MM.1S (cell line): ENCODE measurements around the gene ZNF804A.

Experiments used
- DNase-seq: peaks from one replicate; pipeline ENCODE4 v3.0.0-alpha.2; 2015
- H2AFZ ChIP-seq: fragments of 300-600 bp; sonication (generic); 2 replicates; pipeline ENCODE4 v1.6.0; 2016; ENCODE audit warnings: antibody characterized with exemption, low read length
- H3F3A ChIP-seq: fragments of 300-600 bp; sonication (generic); 2 replicates; pipeline ENCODE4 v1.6.1; 2016; ENCODE audit warnings: mild to moderate bottlenecking, antibody characterized with exemption, low read length, moderate library complexity, mixed read lengths; ENCODE audit not compliant: insufficient read depth
- H3K27ac ChIP-seq: fragments of 300-600 bp; sonication (generic); 2 replicates; pipeline ENCODE4 v1.5.1; 2016; ENCODE audit warnings: mild to moderate bottlenecking, low read length
- H3K27me3 ChIP-seq: fragments of 300-600 bp; sonication (generic); replicated peaks from 2 replicates; pipeline ENCODE4 v1.6.0; 2016; ENCODE audit warnings: low read length; ENCODE audit not compliant: insufficient read depth
- H3K36me3 ChIP-seq: fragments of 300-600 bp; sonication (generic); replicated peaks from 2 replicates; pipeline ENCODE4 v1.6.1; 2016; ENCODE audit warnings: mild to moderate bottlenecking, low read length, mixed read lengths; ENCODE audit not compliant: insufficient read depth
- H3K4me1 ChIP-seq: fragments of 300-600 bp; sonication (generic); 2 replicates; pipeline ENCODE4 v1.6.1; 2016; ENCODE audit warnings: low read length, mixed read lengths
- H3K4me2 ChIP-seq: fragments of 300-600 bp; sonication (generic); 2 replicates; pipeline ENCODE4 v1.6.0; 2016; ENCODE audit warnings: low read depth, low read length
- H3K4me3 ChIP-seq: fragments of 300-600 bp; sonication (generic); 2 replicates; pipeline ENCODE4 v1.5.1; 2016; ENCODE audit warnings: low read length, mixed read lengths
- H3K79me2 ChIP-seq: fragments of 300-600 bp; sonication (generic); 2 replicates; pipeline ENCODE4 v1.6.1; 2016; ENCODE audit warnings: mixed run types, low read length, mixed read lengths
- H3K9ac ChIP-seq: fragments of 300-600 bp; sonication (generic); 2 replicates; pipeline ENCODE4 v1.6.1; 2016; ENCODE audit warnings: low read length, mixed read lengths
- H3K9me2 ChIP-seq: fragments of 300-600 bp; sonication (generic); replicated peaks from 2 replicates; pipeline ENCODE4 v1.6.1; 2016; ENCODE audit warnings: mild to moderate bottlenecking, low read length, mixed read lengths; ENCODE audit not compliant: insufficient read depth
- H3K9me3 ChIP-seq: fragments of 300-600 bp; sonication (generic); replicated peaks from 2 replicates; pipeline ENCODE4 v1.6.1; 2016; ENCODE audit warnings: mild to moderate bottlenecking, low read length, mixed read lengths; ENCODE audit not compliant: insufficient read depth
- H4K20me1 ChIP-seq: fragments of 300-600 bp; sonication (generic); 2 replicates; pipeline ENCODE4 v1.6.1; 2016; ENCODE audit warnings: mild to moderate bottlenecking, low read length, moderate library complexity, mixed read lengths; ENCODE audit not compliant: insufficient read depth
- CTCF ChIP-seq: fragments of 300-600 bp; sonication (generic); IDR thresholded peaks from 2 replicates; pipeline ENCODE4 v1.5.1; 2016; ENCODE audit warnings: antibody characterized with exemption, low read length, mixed read lengths
- EZH2 ChIP-seq: fragments of 300-600 bp; sonication (generic); optimal IDR thresholded peaks from 2 replicates; pipeline ENCODE3; 2017; ENCODE audit warnings: low read depth, mild to moderate bottlenecking, antibody characterized with exemption, low read length, mixed read lengths
- EZH2phosphoT487 ChIP-seq: fragments of 300-600 bp; sonication (generic); IDR thresholded peaks from 2 replicates; pipeline ENCODE4 v1.6.1; 2018; ENCODE audit warnings: antibody characterized with exemption, low read length

ZNF804A gene

GRCh38 chr2:184628051-184628450 is 29.7 kb downstream of the ZNF804A start:
- no peaks in the 10 kb centered on the region for H3K4me1 ChIP-seq
- no peak overlapping the region for H2AFZ ChIP-seq
- H3K79me2 ChIP-seq = no peaks in the 10 kb centered on the region; the same call in 1 of the 2 replicates
- no peaks in the 10 kb centered on the region for H3K36me3 ChIP-seq
- no peaks in the 10 kb centered on the region for H3F3A ChIP-seq
- no peak overlapping the region for H3K9ac ChIP-seq
- H3K4me3 ChIP-seq = no peak overlapping the region
- no peaks in the 10 kb centered on the region for H3K27me3 ChIP-seq
- TF ChIP-seq CTCF (no peak), EZH2phosphoT487 (no peak), EZH2 (no peak)
- H3K9me2 ChIP-seq = no peaks in the 10 kb centered on the region
- H3K27ac ChIP-seq = no peak overlapping the region
- H3K4me2 ChIP-seq = no peak overlapping the region
- no peaks in the 10 kb centered on the region for H4K20me1 ChIP-seq
- no peak for DNase-seq
- H3K9me3 ChIP-seq = no peaks in the 10 kb centered on the region

DNA sequence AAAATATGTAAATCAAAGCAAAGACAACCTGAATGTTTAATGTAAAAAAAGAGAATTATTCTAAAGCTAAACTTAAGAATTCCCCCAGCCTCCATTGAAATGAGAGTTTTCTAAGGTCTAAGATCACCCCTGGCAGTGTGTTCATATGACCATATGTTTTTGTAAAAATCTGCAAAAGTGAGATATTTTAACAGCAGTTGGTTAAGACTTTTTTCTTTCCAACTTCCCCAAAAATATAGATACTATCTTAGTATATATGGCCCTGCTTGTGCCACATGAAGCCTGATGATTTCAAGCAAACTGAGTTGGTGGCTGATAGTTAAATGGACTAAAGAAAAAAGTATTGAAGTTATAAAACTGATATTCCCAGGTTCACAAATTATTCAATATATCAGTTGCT is 35.4 kb downstream of the ZNF804A start:
- H3K4me2 ChIP-seq = no peak overlapping the region
- H3K27ac ChIP-seq = no peak overlapping the region
- H3F3A ChIP-seq = no peaks in the 10 kb centered on the region
- no peaks in the 10 kb centered on the region for H3K9me2 ChIP-seq
- no peak overlapping the region for H3K4me3 ChIP-seq
- no peaks in the 10 kb centered on the region for H3K36me3 ChIP-seq
- DNase-seq = no peak
- no peaks in the 10 kb centered on the region for H3K9me3 ChIP-seq
- TF ChIP-seq CTCF (no peak), EZH2phosphoT487 (no peak), EZH2 (no peak)
- H4K20me1 ChIP-seq = no peaks in the 10 kb centered on the region
- H3K27me3 ChIP-seq = no peaks in the 10 kb centered on the region
- H2AFZ ChIP-seq = no peak overlapping the region
- no peaks in the 10 kb centered on the region for H3K4me1 ChIP-seq
- no peak overlapping the region for H3K9ac ChIP-seq
- no peaks in the 10 kb centered on the region; the same call in 1 of the 2 replicates for H3K79me2 ChIP-seq

GRCh38 chr2:184637781-184638180 is 39.5 kb downstream of the ZNF804A start:
- H3K9me3 ChIP-seq = no peaks in the 10 kb centered on the region
- no peaks in the 10 kb centered on the region for H3F3A ChIP-seq
- no peaks in the 10 kb centered on the region for H3K27me3 ChIP-seq
- H3K4me3 ChIP-seq = no peak overlapping the region
- H3K4me1 ChIP-seq = no peaks in the 10 kb centered on the region
- no peak overlapping the region for H3K4me2 ChIP-seq
- H4K20me1 ChIP-seq = no peaks in the 10 kb centered on the region
- no peak for DNase-seq
- TF ChIP-seq CTCF (no peak), EZH2phosphoT487 (no peak), EZH2 (no peak)
- no peaks in the 10 kb centered on the region for H3K36me3 ChIP-seq
- no peak overlapping the region for H2AFZ ChIP-seq
- no peak overlapping the region for H3K27ac ChIP-seq
- H3K9ac ChIP-seq = no peak overlapping the region
- no peaks in the 10 kb centered on the region; the same call in 1 of the 2 replicates for H3K79me2 ChIP-seq
- H3K9me2 ChIP-seq = no peaks in the 10 kb centered on the region
